Measurements from ENCODE around the gene TOX3.

The TOX3 gene

GRCh38 chr16:52547004-52547833, at the start of gene TOX3:
Gene TOX3, minus strand, starts transcription at chr16:52547143. Its CDS starts 420 bp downstream, at chr16:52546723.
- Histone ChIP-seq H3K36me3 (ENCODE audit: insufficient read depth, low read depth, low read length) (no peaks in the 10 kb centered on the region), H3K4me3 (ENCODE audit: low read length) (peak within 1 kb of the TSS; percentile 84), H3K27me3 (ENCODE audit: insufficient read depth, low read length) (peaks cover 50% of the 10 kb centered on the region), H3K27ac (ENCODE audit: low read length) (peak within 1 kb of the TSS; percentile 75), H3K4me1 (ENCODE audit: insufficient read depth, low read length) (peaks cover 26% of the 10 kb centered on the region), H3K9me3 (ENCODE audit: insufficient read depth, low read depth, low read length) (no peaks in the 10 kb centered on the region), H3K9ac (ENCODE audit: low read depth, low read length) (peak within 1 kb of the TSS; percentile 72; the same call in 1 of the 2 replicates)

- Histone ChIP-seq H3K4me1 (ENCODE audit: insufficient read depth, low read length) (peaks cover under 1% of the 10 kb centered on the region; the same call in 1 of the 2 replicates), H3K9ac (ENCODE audit: low read depth, low read length) (no peak overlapping the region), H3K27me3 (ENCODE audit: insufficient read depth, low read length) (no peaks in the 10 kb centered on the region), H3K9me3 (ENCODE audit: insufficient read depth, low read depth, low read length) (no peaks in the 10 kb centered on the region), H3K27ac (ENCODE audit: low read length) (no peak overlapping the region), H3K36me3 (ENCODE audit: insufficient read depth, low read depth, low read length) (no peaks in the 10 kb centered on the region), H3K4me3 (ENCODE audit: low read length) (no peak overlapping the region)
These were observed 45.8 kb upstream of the TOX3 start for GRCh38 chr16:52592778-52593177.

- Histone ChIP-seq H3K27me3 (ENCODE audit: insufficient read depth, low read length) (no peaks in the 10 kb centered on the region), H3K9me3 (ENCODE audit: insufficient read depth, low read depth, low read length) (no peaks in the 10 kb centered on the region), H3K4me3 (ENCODE audit: low read length) (no peak overlapping the region), H3K27ac (ENCODE audit: low read length) (no peak overlapping the region), H3K9ac (ENCODE audit: low read depth, low read length) (no peak overlapping the region), H3K4me1 (ENCODE audit: insufficient read depth, low read length) (no peaks in the 10 kb centered on the region), H3K36me3 (ENCODE audit: insufficient read depth, low read depth, low read length) (no peaks in the 10 kb centered on the region)
These were observed 45.1 kb upstream of the TOX3 start for GRCh38 chr16:52591934-52592592.

GRCh38 chr16:52591471-52591870, 44.5 kb upstream of the TOX3 start:
- Histone ChIP-seq H3K27ac (ENCODE audit: low read length) (no peak overlapping the region), H3K9me3 (ENCODE audit: insufficient read depth, low read depth, low read length) (no peaks in the 10 kb centered on the region), H3K27me3 (ENCODE audit: insufficient read depth, low read length) (no peaks in the 10 kb centered on the region), H3K9ac (ENCODE audit: low read depth, low read length) (no peak overlapping the region), H3K36me3 (ENCODE audit: insufficient read depth, low read depth, low read length) (no peaks in the 10 kb centered on the region), H3K4me1 (ENCODE audit: insufficient read depth, low read length) (no peaks in the 10 kb centered on the region), H3K4me3 (ENCODE audit: low read length) (no peak overlapping the region)

- Histone ChIP-seq H3K4me3 (ENCODE audit: low read length) (no peak overlapping the region), H3K9me3 (ENCODE audit: insufficient read depth, low read depth, low read length) (no peaks in the 10 kb centered on the region), H3K9ac (ENCODE audit: low read depth, low read length) (no peak overlapping the region), H3K27ac (ENCODE audit: low read length) (no peak overlapping the region), H3K27me3 (ENCODE audit: insufficient read depth, low read length) (no peaks in the 10 kb centered on the region), H3K36me3 (ENCODE audit: insufficient read depth, low read depth, low read length) (no peaks in the 10 kb centered on the region), H3K4me1 (ENCODE audit: insufficient read depth, low read length) (no peaks in the 10 kb centered on the region)
These were observed 39.2 kb upstream of the TOX3 start for GRCh38 chr16:52586159-52586558.

- H3K36me3 ChIP-seq (ENCODE audit: insufficient read depth, low read depth, low read length), result no peaks in the 10 kb centered on the region
- H3K9me3 ChIP-seq (ENCODE audit: insufficient read depth, low read depth, low read length), result no peaks in the 10 kb centered on the region
- H3K27ac ChIP-seq (ENCODE audit: low read length), result no peak overlapping the region
- H3K4me1 ChIP-seq (ENCODE audit: insufficient read depth, low read length), result no peaks in the 10 kb centered on the region
- H3K27me3 ChIP-seq (ENCODE audit: insufficient read depth, low read length), result no peaks in the 10 kb centered on the region
- H3K4me3 ChIP-seq (ENCODE audit: low read length), result no peak overlapping the region
- no peak overlapping the region for H3K9ac ChIP-seq (ENCODE audit: low read depth, low read length)
These were observed 37.7 kb upstream of the TOX3 start for GRCh38 chr16:52584354-52585320.

- H3K9ac ChIP-seq (ENCODE audit: low read depth, low read length), result no peak overlapping the region
- no peak overlapping the region for H3K4me3 ChIP-seq (ENCODE audit: low read length)
- no peaks in the 10 kb centered on the region for H3K36me3 ChIP-seq (ENCODE audit: insufficient read depth, low read depth, low read length)
- no peaks in the 10 kb centered on the region for H3K27me3 ChIP-seq (ENCODE audit: insufficient read depth, low read length)
- H3K9me3 ChIP-seq (ENCODE audit: insufficient read depth, low read depth, low read length), result no peaks in the 10 kb centered on the region
- H3K4me1 ChIP-seq (ENCODE audit: insufficient read depth, low read length), result no peaks in the 10 kb centered on the region; the same call in 1 of the 2 replicates
- H3K27ac ChIP-seq (ENCODE audit: low read length), result no peak overlapping the region
These were observed 34.6 kb upstream of the TOX3 start for GRCh38 chr16:52581530-52581929.

GRCh38 chr16:52580488-52580887, 33.5 kb upstream of the TOX3 start:
- H3K4me1 ChIP-seq (ENCODE audit: insufficient read depth, low read length), result no peaks in the 10 kb centered on the region; the same call in 1 of the 2 replicates
- H3K27ac ChIP-seq (ENCODE audit: low read length), result no peak overlapping the region
- H3K4me3 ChIP-seq (ENCODE audit: low read length), result no peak overlapping the region
- H3K27me3 ChIP-seq (ENCODE audit: insufficient read depth, low read length), result no peaks in the 10 kb centered on the region
- no peaks in the 10 kb centered on the region for H3K9me3 ChIP-seq (ENCODE audit: insufficient read depth, low read depth, low read length)
- no peaks in the 10 kb centered on the region for H3K36me3 ChIP-seq (ENCODE audit: insufficient read depth, low read depth, low read length)
- no peak overlapping the region for H3K9ac ChIP-seq (ENCODE audit: low read depth, low read length)

- Histone ChIP-seq H3K9me3 (ENCODE audit: insufficient read depth, low read depth, low read length) (no peaks in the 10 kb centered on the region), H3K4me3 (ENCODE audit: low read length) (no peak overlapping the region), H3K27ac (ENCODE audit: low read length) (no peak overlapping the region), H3K4me1 (ENCODE audit: insufficient read depth, low read length) (no peaks in the 10 kb centered on the region; the same call in 1 of the 2 replicates), H3K27me3 (ENCODE audit: insufficient read depth, low read length) (no peaks in the 10 kb centered on the region), H3K9ac (ENCODE audit: low read depth, low read length) (no peak overlapping the region), H3K36me3 (ENCODE audit: insufficient read depth, low read depth, low read length) (no peaks in the 10 kb centered on the region)
These were observed 32.0 kb upstream of the TOX3 start for GRCh38 chr16:52578829-52579498.

GRCh38 chr16:52578007-52578828, 31.3 kb upstream of the TOX3 start:
- Histone ChIP-seq H3K27me3 (ENCODE audit: insufficient read depth, low read length) (no peaks in the 10 kb centered on the region), H3K36me3 (ENCODE audit: insufficient read depth, low read depth, low read length) (no peaks in the 10 kb centered on the region), H3K27ac (ENCODE audit: low read length) (no peak overlapping the region)

More at GRCh38 chr16:52578007-52578828, 31.3 kb upstream of the TOX3 start:
- Histone ChIP-seq H3K9me3 (ENCODE audit: insufficient read depth, low read depth, low read length) (no peaks in the 10 kb centered on the region), H3K9ac (ENCODE audit: low read depth, low read length) (no peak overlapping the region), H3K4me1 (ENCODE audit: insufficient read depth, low read length) (no peaks in the 10 kb centered on the region; the same call in 1 of the 2 replicates), H3K4me3 (ENCODE audit: low read length) (no peak overlapping the region)

All from iPS-20b (cell line).